HG03045 (cell line): Measurements from ENCODE around the gene CDC37.
"Not testable (repeated sequence)": the region's sequence is repeated elsewhere in the genome, so short reads cannot be mapped to it uniquely, and the experiment has no call there.

Experiments used
- ATAC-seq: cut with Tn5 transposase; IDR thresholded peaks from one replicate; pipeline ENCODE4 v1.9.1; 2021; ENCODE audit warnings: mild to moderate bottlenecking, moderate library complexity; ENCODE audit not compliant: unreplicated experiment

CDC37 gene

DNA sequence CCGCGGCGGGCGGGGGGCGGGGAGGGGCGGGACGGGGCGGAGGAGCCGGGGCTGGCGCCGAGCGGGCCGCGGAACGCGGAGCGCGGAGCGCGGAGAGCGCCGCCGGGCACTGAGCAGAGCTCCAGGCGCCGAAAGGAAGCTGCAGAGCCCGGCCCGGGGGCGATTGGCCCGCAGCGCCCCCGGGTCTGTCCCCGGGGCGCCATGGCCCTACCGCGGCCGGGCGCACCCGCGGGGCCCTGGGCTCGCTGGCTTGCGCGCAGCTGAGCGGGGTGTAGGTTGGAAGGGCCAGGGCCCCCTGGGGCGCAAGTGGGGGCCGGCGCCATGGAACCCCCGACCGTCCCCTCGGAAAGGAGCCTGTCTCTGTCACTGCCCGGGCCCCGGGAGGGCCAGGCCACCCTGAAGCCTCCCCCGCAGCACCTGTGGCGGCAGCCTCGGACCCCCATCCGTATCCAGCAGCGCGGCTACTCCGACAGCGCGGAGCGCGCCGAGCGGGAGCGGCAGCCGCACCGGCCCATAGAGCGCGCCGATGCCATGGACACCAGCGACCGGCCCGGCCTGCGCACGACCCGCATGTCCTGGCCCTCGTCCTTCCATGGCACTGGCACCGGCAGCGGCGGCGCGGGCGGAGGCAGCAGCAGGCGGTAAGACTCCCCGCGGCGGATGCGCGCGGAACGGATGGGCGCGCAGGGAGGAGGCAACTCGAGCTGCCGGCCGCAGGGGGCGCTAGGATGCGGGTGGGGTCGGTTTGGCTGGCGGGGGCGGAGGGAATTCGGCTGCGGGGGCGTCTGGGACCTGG is 17.3 kb upstream of the CDC37 start, which contains the start of gene PDE4A:
Gene PDE4A (plus strand): TSS at position 95 of the 796 bp plus-strand sequence. CDS start 227 bp downstream, at position 322.
- ATAC-seq: no peak

GRCh38 chr19:10419646-10420443 is 16.5 kb upstream of the CDC37 start:
- ATAC-seq: no peak

DNA sequence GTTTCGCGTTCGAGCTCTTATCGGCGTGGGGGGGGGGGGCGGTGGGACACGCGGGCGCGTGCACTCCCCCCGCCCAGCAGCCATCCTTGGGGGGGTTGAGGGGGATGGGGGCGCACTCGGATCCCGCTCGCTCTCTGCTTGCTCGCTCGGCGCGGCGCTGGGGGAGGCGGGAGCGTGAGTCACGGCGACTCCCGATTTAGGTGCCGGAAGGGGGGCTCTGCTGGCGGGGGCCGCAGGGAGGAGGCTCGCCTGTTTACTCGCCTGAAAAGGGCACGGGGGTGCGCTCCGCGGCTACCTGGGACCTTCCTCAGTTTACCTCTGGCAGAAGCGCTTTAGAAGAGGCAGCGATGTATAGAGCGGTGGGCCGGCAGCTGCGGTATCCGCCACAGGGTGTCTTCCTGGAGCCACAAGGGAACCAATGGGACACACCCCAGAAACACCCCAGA is 15.9 kb upstream of the CDC37 start:
- ATAC-seq: no peak

GRCh38 chr19:10418485-10419199 is 15.3 kb upstream of the CDC37 start:
- no peak for ATAC-seq

GRCh38 chr19:10418235-10418484 is 14.8 kb upstream of the CDC37 start:
- ATAC-seq: no peak

GRCh38 chr19:10417541-10418234 is 14.3 kb upstream of the CDC37 start:
- no peak for ATAC-seq

- ATAC-seq: peak; percentile 65
Observed at GRCh38 chr19:10416380-10417257, 13.3 kb upstream of the CDC37 start.

DNA sequence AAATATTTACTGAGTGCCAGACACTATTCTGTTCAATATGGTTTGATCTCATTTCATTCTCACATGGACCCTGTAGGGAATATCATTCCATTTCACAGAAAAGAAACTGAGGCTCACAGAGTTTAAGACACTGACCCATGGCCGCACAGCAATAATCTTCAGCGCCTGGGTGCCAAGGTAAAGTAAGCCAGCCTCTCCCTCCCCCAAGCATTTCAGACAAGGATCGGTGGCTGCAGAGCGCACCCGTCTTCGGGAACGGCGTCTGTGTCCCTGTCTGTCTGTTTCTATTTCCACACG is 12.7 kb upstream of the CDC37 start:
- ATAC-seq: no peak

- ATAC-seq: peak; percentile 43
Observed at GRCh38 chr19:10412257-10412977, 9.1 kb upstream of the CDC37 start.

GRCh38 chr19:10411224-10411623 is 7.9 kb upstream of the CDC37 start:
- ATAC-seq: not testable (repeated sequence)

DNA sequence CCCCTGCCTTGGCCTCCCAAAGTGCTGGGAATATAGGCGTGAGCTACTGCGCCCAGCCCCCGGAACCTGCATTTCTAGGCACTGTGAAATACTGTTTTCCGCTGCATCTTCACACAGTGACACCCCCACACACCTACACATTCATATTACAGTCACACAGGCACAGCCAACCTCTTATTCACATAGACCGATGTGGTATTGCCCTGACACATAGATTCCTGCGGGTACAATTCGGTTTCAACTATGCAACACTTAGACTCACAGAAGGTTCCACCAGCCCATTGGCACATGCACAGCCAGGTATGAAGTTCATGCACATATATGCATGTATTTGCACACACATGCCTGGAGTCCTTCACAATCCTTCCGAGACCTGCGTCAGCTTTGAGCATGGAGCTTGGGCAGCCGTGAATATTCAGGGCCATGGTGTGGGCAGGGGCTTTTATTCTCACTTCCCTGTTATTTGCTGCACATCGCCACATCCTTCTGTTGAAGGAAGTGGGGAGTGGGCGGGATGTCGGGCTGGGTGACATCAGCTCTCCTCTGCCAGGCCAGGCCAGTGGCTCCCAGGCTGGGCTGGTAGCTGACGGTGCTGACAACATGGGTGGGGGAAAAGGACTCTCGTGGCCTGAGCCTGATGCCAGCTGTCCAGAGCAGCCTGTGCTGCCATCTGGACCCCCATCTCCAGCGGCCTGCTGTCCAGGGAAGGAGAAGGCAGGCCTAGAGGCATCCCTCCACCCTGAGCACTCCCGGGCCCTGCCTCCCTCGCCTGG is 5.4 kb upstream of the CDC37 start:
- no peak for ATAC-seq

DNA sequence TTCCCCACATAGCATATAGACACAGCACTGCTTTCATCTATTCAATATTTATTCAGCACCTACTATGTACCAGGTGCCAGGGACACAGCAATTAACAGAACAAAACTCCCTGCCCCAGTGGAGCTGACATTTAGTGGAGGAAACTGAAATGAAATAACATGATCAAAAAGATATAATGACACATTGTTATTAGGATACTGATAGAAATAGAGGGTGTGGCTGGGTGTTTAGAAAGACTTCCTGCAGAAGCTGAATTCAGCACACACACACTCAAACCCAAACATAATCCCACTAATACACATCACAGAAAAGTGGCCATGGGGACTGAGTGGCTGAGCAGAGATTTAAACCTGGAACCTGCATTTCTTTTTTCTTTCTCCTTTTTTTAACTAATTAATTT is 3.8 kb upstream of the CDC37 start:
- ATAC-seq: no peak

DNA sequence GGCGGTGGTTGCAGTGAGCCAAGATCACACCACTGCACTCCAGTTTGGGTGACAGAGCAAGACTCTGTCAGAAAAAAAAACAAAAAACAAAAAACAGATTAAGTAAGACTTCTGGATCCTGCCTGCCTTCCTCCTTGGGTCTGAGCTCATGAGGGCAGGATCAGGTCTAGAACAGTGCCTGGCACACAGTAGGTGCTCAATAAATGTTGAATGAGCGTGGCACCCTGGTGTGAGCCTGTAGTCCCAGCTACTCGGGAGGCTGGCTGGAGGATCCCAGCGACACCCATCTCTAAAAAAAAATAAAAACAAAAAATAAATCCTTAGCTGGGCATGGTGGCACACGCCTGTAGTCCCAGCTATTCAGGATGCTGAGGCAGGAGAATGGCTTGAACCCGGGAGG is 2.8 kb upstream of the CDC37 start:
- no peak for ATAC-seq

- ATAC-seq: no peak
Observed at GRCh38 chr19:10404888-10405820, 1.8 kb upstream of the CDC37 start.

- ATAC-seq: no peak
Observed at GRCh38 chr19:10402441-10403038, 802 bp downstream of the CDC37 start.

DNA sequence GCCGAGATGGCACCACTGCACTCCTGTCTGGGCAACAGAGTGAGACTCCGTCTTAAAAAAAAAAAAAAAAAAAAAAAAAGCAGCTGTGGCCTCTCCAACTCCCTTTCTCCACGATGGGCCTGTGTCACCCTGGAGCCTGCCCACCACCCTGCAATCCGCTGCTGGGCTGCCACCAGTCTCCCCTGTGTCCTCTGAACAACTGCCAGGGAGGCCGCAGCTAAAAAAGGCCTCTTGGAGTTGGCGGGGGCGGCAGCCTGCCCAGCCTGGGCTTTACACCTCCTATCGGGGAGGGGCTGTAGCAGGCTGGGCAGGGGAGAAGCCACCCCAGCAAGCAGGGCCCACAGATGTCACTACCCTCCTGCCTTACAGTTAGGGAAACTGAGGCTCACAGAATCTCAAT is 3.5 kb downstream of the CDC37 start:
- no peak for ATAC-seq

DNA sequence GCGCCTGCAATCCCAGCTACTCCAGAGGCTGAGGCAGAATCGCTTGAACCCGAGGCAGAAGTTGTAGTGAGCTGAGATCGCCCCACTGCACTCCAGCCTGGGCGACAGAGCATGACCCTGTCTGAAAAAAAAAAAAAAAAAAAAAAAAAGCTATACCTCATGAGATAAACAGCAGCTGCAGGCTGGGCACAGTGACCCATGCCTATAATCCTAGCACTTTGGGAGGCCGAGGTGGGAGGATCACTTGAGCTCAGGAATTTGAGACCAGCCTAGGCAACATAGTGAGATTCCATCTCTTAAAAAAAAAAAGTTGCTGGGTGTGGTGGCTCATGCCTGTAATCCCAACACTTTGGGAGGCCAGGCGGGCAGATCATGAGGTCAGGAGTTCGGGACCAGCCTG is 4.0 kb downstream of the CDC37 start:
- not testable (repeated sequence) for ATAC-seq
